AG10803 (cell line): Measurements from ENCODE around the gene GFPT2.
"Not testable (repeated sequence)": the region's sequence is repeated elsewhere in the genome, so short reads cannot be mapped to it uniquely, and the experiment has no call there.

ENCODE experiments used
- DNase-seq: peaks from one replicate; pipeline ENCODE4 v3.0.0; 2010; ENCODE audit warnings: low read depth
- H3K4me3 ChIP-seq: 2 replicates; pipeline ENCODE4 v1.5.1; 2011; ENCODE audit warnings: mild to moderate bottlenecking, low read length, control low read depth
- CTCF ChIP-seq: conservative IDR thresholded peaks from 2 replicates; pipeline ENCODE4 v1.5.1; 2011; ENCODE audit warnings: mild to moderate bottlenecking, low read length, control low read depth, inconsistent platforms

The GFPT2 gene

GRCh38 chr5:180304431-180305375, 48.4 kb downstream of the GFPT2 start:
- DNase-seq, result no peak
- TF ChIP-seq CTCF, result no peak
- H3K4me3 ChIP-seq, result no peak overlapping the region

GRCh38 chr5:180304016-180304292, 49.2 kb downstream of the GFPT2 start:
- DNase-seq, result no peak
- no peak overlapping the region for H3K4me3 ChIP-seq
- no peak for TF ChIP-seq CTCF

GRCh38 chr5:180303226-180304015, 49.7 kb downstream of the GFPT2 start:
- no peak for DNase-seq
- TF ChIP-seq CTCF, result no peak
- no peak overlapping the region for H3K4me3 ChIP-seq

GRCh38 chr5:180302256-180302655, 50.9 kb downstream of the GFPT2 start:
- no peak for DNase-seq
- H3K4me3 ChIP-seq, result no peak overlapping the region
- no peak for TF ChIP-seq CTCF

GRCh38 chr5:180301253-180301652, 51.9 kb downstream of the GFPT2 start:
- no peak for DNase-seq
- TF ChIP-seq CTCF, result no peak
- H3K4me3 ChIP-seq, result no peak overlapping the region

- TF ChIP-seq CTCF, result no peak
- no peak for DNase-seq
- no peak overlapping the region for H3K4me3 ChIP-seq
These were observed 53.6 kb downstream of the GFPT2 start for GRCh38 chr5:180299526-180299925.

- DNase-seq, H3K4me3 ChIP-seq: not testable (repeated sequence)
These were observed 54.1 kb downstream of the GFPT2 start for GRCh38 chr5:180299014-180299413.
